Colonic mucosa (tissue), 4 donors: Measurements from ENCODE around the gene PKNOX2. TPM values are rescaled to one million over a fixed set of nuclear protein-coding genes. Genes with fewer than 3 reads are reported as not detected.

ENCODE experiments used
- DNase-seq: peaks from one replicate; pipeline ENCODE4 v3.0.0-alpha.2; 2020
- H3K27ac ChIP-seq: fragments of 200-600 bp; one replicate; pipeline ENCODE4 v1.8.0; 2021
- H3K27me3 ChIP-seq: fragments of 200-600 bp; one replicate; pipeline ENCODE4 v1.8.0; 2021
- H3K36me3 ChIP-seq: fragments of 200-600 bp; one replicate; pipeline ENCODE4 v1.8.0; 2021
- H3K4me1 ChIP-seq: fragments of 200-600 bp; one replicate; pipeline ENCODE4 v1.8.0; 2021; ENCODE audit warnings: mild to moderate bottlenecking
- H3K4me3 ChIP-seq: fragments of 200-600 bp; one replicate; pipeline ENCODE4 v1.8.0; 2021
- H3K9ac ChIP-seq, 2 donors: one replicate each; pipeline ENCODE4 v1.7.0; 2013; ENCODE audit warnings: control low read depth in 2 of 2, low read depth in 2 of 2, low read length in 2 of 2
- H3K9me3 ChIP-seq: fragments of 200-600 bp; one replicate; pipeline ENCODE4 v1.8.0; 2021
- CTCF ChIP-seq: fragments of 200-600 bp; IDR thresholded peaks from one replicate; pipeline ENCODE4 v1.8.0; 2022; ENCODE audit warnings: antibody characterized with exemption, mild to moderate bottlenecking
- intact Hi-C: fragments of 100-400 bp; cut with DNase I; formaldehyde crosslinking; loops from one replicate; pipeline ENCODE4 v1.14.1; 2022
- total RNA-seq, 2 donors: library from RNA; stranded (reverse); fragmentation: NEBNext Ultra II Directional in 1 of 2; extraction: Animal tissue kit (Norgen Biotek cat#: 25700) in 1 of 2; gene quantifications; one replicate each; pipeline ENCODE4 v1.2.1, GENCODE V29; 2021
- donor health status: healthy.
- donor health status: DM: no; HTN: no; CAD: no.
- donor health status: DM: no; HTN: no; CAD: no.

Gene PKNOX2
- total RNA-seq, 2 donors from 2014 or later = 0.52 to 1.3 TPM

- no peaks in the 10 kb centered on the region for H3K36me3 ChIP-seq
- intact Hi-C loops = no loop called here
Observed at GRCh38 chr11:125292100-125292499, 127.5 kb downstream of the PKNOX2 start.

GRCh38 chr11:125293596-125293995 lies 129.0 kb downstream of the PKNOX2 start:
- no peaks in the 10 kb centered on the region for H3K36me3 ChIP-seq
- DNase-seq = no peak

More at GRCh38 chr11:125292100-125292499, 127.5 kb downstream of the PKNOX2 start:
- H3K9ac ChIP-seq = no peak overlapping the region
- H3K27me3 ChIP-seq = no peaks in the 10 kb centered on the region
- H3K4me1 ChIP-seq = no peaks in the 10 kb centered on the region
- no peak for TF ChIP-seq CTCF
- no peaks in the 10 kb centered on the region for H3K9me3 ChIP-seq
- DNase-seq = no peak
- no peak overlapping the region for H3K27ac ChIP-seq
- H3K4me3 ChIP-seq = no peak overlapping the region

GRCh38 chr11:125295931-125296330 lies 131.4 kb downstream of the PKNOX2 start:
- H3K27me3 ChIP-seq = no peaks in the 10 kb centered on the region
- H3K4me3 ChIP-seq = no peak overlapping the region
- no peak overlapping the region for H3K9ac ChIP-seq
- H3K9me3 ChIP-seq = no peaks in the 10 kb centered on the region
- no peaks in the 10 kb centered on the region for H3K36me3 ChIP-seq
- H3K27ac ChIP-seq = no peak overlapping the region
- no peaks in the 10 kb centered on the region for H3K4me1 ChIP-seq
- no peak for DNase-seq
- intact Hi-C loops = no loop called here
- TF ChIP-seq CTCF = no peak

More at GRCh38 chr11:125293596-125293995, 129.0 kb downstream of the PKNOX2 start:
- H3K27ac ChIP-seq = no peak overlapping the region
- no peaks in the 10 kb centered on the region for H3K27me3 ChIP-seq
- TF ChIP-seq CTCF = no peak
- H3K9me3 ChIP-seq = no peaks in the 10 kb centered on the region
- H3K4me1 ChIP-seq = no peaks in the 10 kb centered on the region
- H3K9ac ChIP-seq = no peak overlapping the region
- intact Hi-C loops = no loop called here
- H3K4me3 ChIP-seq = no peak overlapping the region

GRCh38 chr11:125297346-125297915 lies 132.9 kb downstream of the PKNOX2 start:
- no peaks in the 10 kb centered on the region for H3K36me3 ChIP-seq
- H3K4me1 ChIP-seq = no peaks in the 10 kb centered on the region
- H3K9me3 ChIP-seq = no peaks in the 10 kb centered on the region
- DNase-seq = no peak
- no peak overlapping the region for H3K27ac ChIP-seq
- no peak overlapping the region for H3K4me3 ChIP-seq
- TF ChIP-seq CTCF = no peak
- H3K9ac ChIP-seq = no peak overlapping the region
- no peaks in the 10 kb centered on the region for H3K27me3 ChIP-seq
- intact Hi-C loops = no loop called here

- no peak for TF ChIP-seq CTCF
Observed at GRCh38 chr11:125299061-125299615, 134.6 kb downstream of the PKNOX2 start.

More at GRCh38 chr11:125299061-125299615, 134.6 kb downstream of the PKNOX2 start:
- no peak for DNase-seq
- H3K4me1 ChIP-seq = no peaks in the 10 kb centered on the region
- no peak overlapping the region for H3K27ac ChIP-seq
- H3K9me3 ChIP-seq = no peaks in the 10 kb centered on the region
- H3K27me3 ChIP-seq = no peaks in the 10 kb centered on the region
- H3K4me3 ChIP-seq = no peak overlapping the region
- H3K36me3 ChIP-seq = no peaks in the 10 kb centered on the region
- H3K9ac ChIP-seq = no peak overlapping the region
- intact Hi-C loops = no loop called here
